Kidney (tissue), 14 donors: ENCODE results near the gene CHRD. TPM values are rescaled to one million over a fixed set of nuclear protein-coding genes. Genes with fewer than 3 reads are reported as not detected.
A peak's percentile ranks its signal among the peaks of the same experiment; 100 is the strongest.
"Not testable (repeated sequence)": the region's sequence is repeated elsewhere in the genome, so short reads cannot be mapped to it uniquely, and the experiment has no call there.

ENCODE experiments used
- DNase-seq, 5 donors: peaks; one replicate each; pipeline ENCODE4 v3.0.0-alpha.2; 2013 to 2020
- FAIRE-seq: peaks from 2 replicates; lab custom pipeline; 2012; peaks lifted over from hg19 to GRCh38; lab: Jason Lieb, UNC
- H3K27ac ChIP-seq, 2 donors: one replicate each; pipeline ENCODE4 v1.7.0; 2013; ENCODE audit warnings: low read depth in 2 of 2, low read length in 2 of 2, inconsistent platforms in 1 of 2
- H3K27me3 ChIP-seq: one replicate; pipeline ENCODE4 v1.7.1; 2013; ENCODE audit warnings: low read length, inconsistent platforms; ENCODE audit not compliant: control insufficient read depth, insufficient read depth
- H3K36me3 ChIP-seq, 3 donors: one replicate each; pipeline versions ENCODE4 v1.7.0 to v1.7.1; 2013; ENCODE audit warnings: low read length in 3 of 3, control low read depth in 1 of 3, inconsistent platforms in 1 of 3; ENCODE audit not compliant: insufficient read depth in 3 of 3, control insufficient read depth in 2 of 3
- H3K4me1 ChIP-seq, 3 donors: one replicate each; pipeline versions ENCODE4 v1.7.0 to v1.7.1; 2013; ENCODE audit warnings: low read length in 3 of 3, inconsistent platforms in 1 of 3, low read depth in 1 of 3; ENCODE audit not compliant: control insufficient read depth in 2 of 3, insufficient read depth in 2 of 3
- H3K4me3 ChIP-seq, 3 donors: one replicate each; pipeline versions ENCODE4 v1.7.0 to v1.8.1; 2013; ENCODE audit warnings: low read length in 3 of 3, control low read depth in 1 of 3, inconsistent platforms in 1 of 3
- H3K9ac ChIP-seq, 3 donors: one replicate each; pipeline versions ENCODE4 v1.7.0 to v1.7.1; 2013; ENCODE audit warnings: low read length in 3 of 3, control low read depth in 1 of 3, inconsistent platforms in 1 of 3
- H3K9me3 ChIP-seq, 3 donors: one replicate each; pipeline versions ENCODE4 v1.7.0 to v1.7.1; 2013; ENCODE audit warnings: low read length in 3 of 3, control low read depth in 1 of 3, inconsistent platforms in 1 of 3; ENCODE audit not compliant: control insufficient read depth in 2 of 3, insufficient read depth in 1 of 3
- intact Hi-C: fragments of 100-400 bp; cut with DNase I; formaldehyde crosslinking; loops from one replicate; pipeline ENCODE4 v1.11.1; 2022
- polyA plus RNA-seq: library from polyadenylated mRNA; stranded (reverse); fragments of 350-450 nt; fragmentation: Illumina TruSeq; extraction: RNeasy Lipid Tissue Mini Kit (QIAGEN cat#74804); gene quantifications from one replicate; pipeline ENCODE4 v1.2.3, GENCODE V29; 2014; ENCODE audit warnings: low read depth, low replicate concordance; ENCODE audit not compliant: insufficient read depth
- total RNA-seq: library from RNA; stranded (reverse); fragmentation: NEBNext Ultra II Directional; extraction: Animal tissue kit (Norgen Biotek cat#: 25700); gene quantifications from one replicate; pipeline ENCODE4 v1.2.1, GENCODE V29; 2021
- TF ChIP-seq, protein P1 (sequence below): IDR thresholded peaks from 3 replicates; pipeline ENCODE4 v1.5.1; 2012; ENCODE audit warnings: mild to moderate bottlenecking, moderate library complexity, borderline replicate concordance; ENCODE audit not compliant: insufficient read depth; ENCODE audit errors: extremely low read depth
- donor health status: control.
- donor health status: control.
- donor health status: control.
- donor health status: control.
- donor health status: control.
- donor health status: DM: yes; HTN: yes; CAD: no.
- donor health status: Normal renal cell carcinoma (clear cell type).

The CHRD gene
- total and polyA plus RNA-seq, 2 donors from 2014 or later = 16.8 to 18.6 TPM

DNA sequence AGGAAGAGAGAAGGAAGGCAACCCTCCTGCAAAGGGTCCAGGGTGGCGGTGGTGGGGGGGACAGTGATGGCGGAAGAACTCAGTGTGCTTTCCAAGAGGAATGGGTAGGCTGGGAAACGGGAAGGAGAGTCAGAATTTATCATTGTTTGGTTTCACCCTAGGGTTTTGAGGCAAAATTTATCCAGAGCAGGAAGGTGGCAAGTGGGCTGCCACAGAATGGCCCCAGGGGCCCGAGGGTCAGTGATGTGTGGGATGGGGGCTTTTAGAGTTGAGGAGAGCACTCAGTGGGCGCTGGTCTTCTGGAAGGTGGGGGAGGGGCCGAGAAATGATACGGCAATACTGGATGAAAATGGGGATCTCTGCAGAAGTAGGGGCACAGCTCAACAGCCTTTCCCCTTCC, 41.9 kb upstream of the CHRD start:
- no peak for DNase-seq
- TF ChIP-seq, protein P1, sequence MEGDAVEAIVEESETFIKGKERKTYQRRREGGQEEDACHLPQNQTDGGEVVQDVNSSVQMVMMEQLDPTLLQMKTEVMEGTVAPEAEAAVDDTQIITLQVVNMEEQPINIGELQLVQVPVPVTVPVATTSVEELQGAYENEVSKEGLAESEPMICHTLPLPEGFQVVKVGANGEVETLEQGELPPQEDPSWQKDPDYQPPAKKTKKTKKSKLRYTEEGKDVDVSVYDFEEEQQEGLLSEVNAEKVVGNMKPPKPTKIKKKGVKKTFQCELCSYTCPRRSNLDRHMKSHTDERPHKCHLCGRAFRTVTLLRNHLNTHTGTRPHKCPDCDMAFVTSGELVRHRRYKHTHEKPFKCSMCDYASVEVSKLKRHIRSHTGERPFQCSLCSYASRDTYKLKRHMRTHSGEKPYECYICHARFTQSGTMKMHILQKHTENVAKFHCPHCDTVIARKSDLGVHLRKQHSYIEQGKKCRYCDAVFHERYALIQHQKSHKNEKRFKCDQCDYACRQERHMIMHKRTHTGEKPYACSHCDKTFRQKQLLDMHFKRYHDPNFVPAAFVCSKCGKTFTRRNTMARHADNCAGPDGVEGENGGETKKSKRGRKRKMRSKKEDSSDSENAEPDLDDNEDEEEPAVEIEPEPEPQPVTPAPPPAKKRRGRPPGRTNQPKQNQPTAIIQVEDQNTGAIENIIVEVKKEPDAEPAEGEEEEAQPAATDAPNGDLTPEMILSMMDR = no peak
- Histone ChIP-seq H3K4me1 (peaks cover 0 to 29% (median 11%) of the 10 kb centered on the region in 3 donors), H3K27ac (peak overlapping the region; percentile 93 to 95), H3K36me3 (peaks cover 9 to 29% (median 16%) of the 10 kb centered on the region in 3 donors), H3K4me3 (peak overlapping the region in 1 of 3 donors; percentile 10), H3K9ac (peak overlapping the region in 1 of 3 donors; percentile 78), H3K27me3 (no peaks in the 10 kb centered on the region), H3K9me3 (no peaks in the 10 kb centered on the region)
- no peak for FAIRE-seq
- intact Hi-C loops = no loop called here

DNA sequence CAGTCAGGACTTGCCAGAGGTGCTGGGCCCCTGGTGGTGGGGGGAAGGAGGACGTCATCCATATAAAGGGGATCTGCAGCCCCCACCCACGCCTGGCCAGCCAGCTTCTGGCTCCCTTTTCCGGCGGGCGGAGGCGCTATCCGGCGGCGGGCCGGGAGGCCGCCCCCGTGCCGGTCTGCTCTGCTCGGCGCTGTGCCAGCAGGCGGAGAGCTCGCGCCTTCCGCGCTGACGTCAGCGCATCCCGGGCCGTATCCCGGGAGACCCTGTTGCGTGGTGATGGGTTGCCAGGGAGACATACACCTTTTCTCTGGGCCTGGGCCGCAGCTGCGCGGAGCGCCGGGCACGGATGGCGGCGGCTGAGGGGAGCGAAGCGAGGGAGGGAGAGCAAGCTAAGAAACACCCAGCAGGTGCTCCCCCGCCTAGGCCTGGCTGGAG, 41.3 kb upstream of the CHRD start:
- peaks cover 0 to 29% (median 11%) of the 10 kb centered on the region in 3 donors for H3K4me1 ChIP-seq
- intact Hi-C loops = no loop called here
- TF ChIP-seq, protein P1 = no peak
- H3K4me3 ChIP-seq = peak overlapping the region in 2 of 3 donors; percentile 10 to 39
- H3K9ac ChIP-seq = peak overlapping the region in 1 of 3 donors; percentile 78
- no peaks in the 10 kb centered on the region for H3K9me3 ChIP-seq
- H3K36me3 ChIP-seq = peaks cover 7 to 24% (median 12%) of the 10 kb centered on the region in 3 donors
- FAIRE-seq (no peak), DNase-seq (peak; percentile 89 to 95 (median 92))
- no peaks in the 10 kb centered on the region for H3K27me3 ChIP-seq
- peak overlapping the region; percentile 93 to 95 for H3K27ac ChIP-seq

DNA sequence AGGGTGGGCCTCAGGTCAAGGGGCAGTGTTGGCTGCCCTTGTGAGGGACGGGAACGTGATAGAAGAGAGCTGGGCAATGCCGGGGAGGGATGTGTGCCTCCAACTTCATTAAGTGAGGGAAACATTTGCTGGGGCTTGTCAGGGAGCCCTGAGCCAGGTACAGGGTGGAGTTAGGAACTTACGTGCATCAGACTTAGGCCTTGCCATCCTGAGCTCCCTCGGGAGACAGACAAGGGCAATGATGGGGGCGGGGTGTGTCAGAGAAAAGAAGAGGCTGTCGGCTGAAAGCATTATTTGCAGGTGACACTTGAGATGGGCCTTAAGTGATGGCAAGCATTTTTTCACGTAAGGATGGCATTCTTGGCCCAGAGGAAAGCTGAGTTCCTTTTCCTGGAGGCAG, 40.9 kb upstream of the CHRD start:
- Histone ChIP-seq H3K9me3 (no peaks in the 10 kb centered on the region), H3K36me3 (peaks cover 6 to 19% (median 7%) of the 10 kb centered on the region in 3 donors), H3K27me3 (no peaks in the 10 kb centered on the region), H3K4me1 (peaks cover 0 to 29% (median 11%) of the 10 kb centered on the region in 3 donors), H3K4me3 (peak overlapping the region in 1 of 3 donors; percentile 39), H3K27ac (peak overlapping the region; percentile 65 to 74), H3K9ac (peak overlapping the region in 1 of 3 donors; percentile 44)
- TF ChIP-seq, protein P1 = no peak
- intact Hi-C loops = no loop called here
- no peak for FAIRE-seq
- no peak for DNase-seq

DNA sequence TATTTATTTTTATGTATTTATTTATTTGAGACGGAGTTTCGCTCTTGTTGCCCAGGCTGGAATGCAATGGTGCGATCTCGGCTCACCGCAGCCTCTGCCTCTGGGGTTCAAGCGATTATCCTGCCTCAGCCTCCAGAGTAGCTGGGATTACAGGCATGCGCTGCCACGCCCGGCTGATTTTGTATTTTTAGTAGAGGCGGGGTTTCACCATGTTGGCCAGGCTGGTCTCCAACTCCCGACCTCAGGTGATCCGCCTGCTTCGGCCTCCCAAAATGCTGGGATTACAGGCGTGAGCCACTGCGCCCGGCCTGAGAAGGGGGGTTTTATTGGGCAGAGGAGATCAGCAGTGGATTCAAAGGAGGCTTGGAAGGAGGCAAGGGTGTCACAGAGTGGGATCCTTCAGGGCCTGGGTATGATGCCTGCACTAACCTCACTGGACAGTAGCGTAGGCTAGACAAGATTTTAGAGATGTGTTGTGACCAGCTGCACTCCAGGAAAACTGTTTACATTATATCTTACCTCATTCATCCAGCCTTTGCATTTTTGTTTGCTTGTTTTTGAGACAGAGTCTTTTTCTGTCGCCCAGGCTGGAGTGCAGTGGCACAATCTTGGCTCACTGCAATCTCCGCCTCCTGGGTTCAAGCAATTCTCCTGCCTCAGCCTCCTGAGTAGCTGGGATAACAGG, 40.3 kb upstream of the CHRD start:
- Histone ChIP-seq H3K4me1 (peaks cover 0 to 29% (median 11%) of the 10 kb centered on the region in 3 donors), H3K36me3 (peaks cover 2 to 14% (median 7%) of the 10 kb centered on the region in 3 donors)
- DNase-seq, intact Hi-C loops, H3K27me3 ChIP-seq, FAIRE-seq, H3K9me3 ChIP-seq, H3K27ac ChIP-seq, H3K4me3 ChIP-seq, H3K9ac ChIP-seq: not testable (repeated sequence)
